GM19463 (cell line): ENCODE measurements around the gene DCLK2.
"Not testable (repeated sequence)": the region's sequence is repeated elsewhere in the genome, so short reads cannot be mapped to it uniquely, and the experiment has no call there.

Experiments used
- ATAC-seq: cut with Tn5 transposase; IDR thresholded peaks from one replicate; pipeline ENCODE4 v1.9.1; 2021; ENCODE audit warnings: mild to moderate bottlenecking, moderate library complexity; ENCODE audit not compliant: unreplicated experiment

The DCLK2 gene

GRCh38 chr4:150145090-150145945 lies 67.1 kb downstream of the DCLK2 start:
- ATAC-seq = no peak

GRCh38 chr4:150145946-150146340 lies 67.7 kb downstream of the DCLK2 start:
- no peak for ATAC-seq

GRCh38 chr4:150149381-150149780 lies 71.1 kb downstream of the DCLK2 start:
- no peak for ATAC-seq

GRCh38 chr4:150150629-150151062 lies 72.4 kb downstream of the DCLK2 start:
- no peak for ATAC-seq

- no peak for ATAC-seq
These were observed 74.5 kb downstream of the DCLK2 start for GRCh38 chr4:150152766-150153165.

GRCh38 chr4:150155391-150155790 lies 77.1 kb downstream of the DCLK2 start:
- no peak for ATAC-seq

- ATAC-seq = no peak
These were observed 78.3 kb downstream of the DCLK2 start for GRCh38 chr4:150156543-150156942.

- no peak for ATAC-seq
These were observed 79.8 kb downstream of the DCLK2 start for GRCh38 chr4:150158041-150158440.

GRCh38 chr4:150160473-150160872 lies 82.2 kb downstream of the DCLK2 start:
- ATAC-seq = no peak

- ATAC-seq = no peak
These were observed 82.9 kb downstream of the DCLK2 start for GRCh38 chr4:150161109-150161508.

- not testable (repeated sequence) for ATAC-seq
These were observed 83.8 kb downstream of the DCLK2 start for GRCh38 chr4:150162020-150162419.

GRCh38 chr4:150164055-150164454 lies 85.8 kb downstream of the DCLK2 start:
- ATAC-seq = no peak

GRCh38 chr4:150164956-150165629 lies 86.8 kb downstream of the DCLK2 start:
- ATAC-seq = no peak

GRCh38 chr4:150167054-150167453 lies 88.8 kb downstream of the DCLK2 start:
- ATAC-seq = no peak

- no peak for ATAC-seq
These were observed 95.2 kb downstream of the DCLK2 start for GRCh38 chr4:150173432-150173861.

- no peak for ATAC-seq
These were observed 95.7 kb downstream of the DCLK2 start for GRCh38 chr4:150173982-150174398.

GRCh38 chr4:150176547-150176946 lies 98.3 kb downstream of the DCLK2 start:
- ATAC-seq = no peak

GRCh38 chr4:150178161-150178560 lies 99.9 kb downstream of the DCLK2 start:
- ATAC-seq = no peak

GRCh38 chr4:150181536-150181935 lies 103.3 kb downstream of the DCLK2 start:
- ATAC-seq = no peak

GRCh38 chr4:150182794-150183193 lies 104.5 kb downstream of the DCLK2 start:
- no peak for ATAC-seq

GRCh38 chr4:150185033-150185432 lies 106.8 kb downstream of the DCLK2 start:
- not testable (repeated sequence) for ATAC-seq

- no peak for ATAC-seq
These were observed 114.7 kb downstream of the DCLK2 start for GRCh38 chr4:150192986-150193385.
